OCI-M1 (cell line): ENCODE measurements around the gene KRTAP5-3.
A peak's percentile ranks its signal among the peaks of the same experiment; 100 is the strongest.
"Not testable (repeated sequence)": the region's sequence is repeated elsewhere in the genome, so short reads cannot be mapped to it uniquely, and the experiment has no call there.

Source experiments
- DNase-seq: peaks from one replicate; lab custom pipeline; 2025; lab: John Stamatoyannopoulos, UW

KRTAP5-3 gene

GRCh38 chr11:1582909-1583308 is 25.4 kb downstream of the KRTAP5-3 start:
- not testable (repeated sequence) for DNase-seq

GRCh38 chr11:1581976-1582375 is 26.3 kb downstream of the KRTAP5-3 start:
- DNase-seq: no peak

- DNase-seq: no peak
These were observed 31.4 kb downstream of the KRTAP5-3 start for GRCh38 chr11:1576825-1577224.

GRCh38 chr11:1575756-1576155 is 32.5 kb downstream of the KRTAP5-3 start:
- DNase-seq: not testable (repeated sequence)

- no peak for DNase-seq
These were observed 33.4 kb downstream of the KRTAP5-3 start for GRCh38 chr11:1574933-1575242.

GRCh38 chr11:1574238-1574932 is 33.9 kb downstream of the KRTAP5-3 start:
- DNase-seq: peak; percentile 71

- no peak for DNase-seq
These were observed 34.4 kb downstream of the KRTAP5-3 start for GRCh38 chr11:1573903-1574237.

- no peak for DNase-seq
These were observed 35.0 kb downstream of the KRTAP5-3 start for GRCh38 chr11:1573077-1573902.

GRCh38 chr11:1572197-1573076 is 35.8 kb downstream of the KRTAP5-3 start, which contains the start of gene DUSP8:
TSS of gene DUSP8 (minus strand) at chr11:1572271. CDS start at chr11:1565826, 6,445 bp downstream.
- DNase-seq: peak; percentile 87

GRCh38 chr11:1571760-1572196 is 36.5 kb downstream of the KRTAP5-3 start:
- DNase-seq: no peak

GRCh38 chr11:1570896-1571759 is 37.1 kb downstream of the KRTAP5-3 start:
- no peak for DNase-seq

GRCh38 chr11:1570531-1570895 is 37.8 kb downstream of the KRTAP5-3 start:
- DNase-seq: no peak

- no peak for DNase-seq
These were observed 38.2 kb downstream of the KRTAP5-3 start for GRCh38 chr11:1570001-1570453.

GRCh38 chr11:1569251-1569780 is 38.9 kb downstream of the KRTAP5-3 start:
- no peak for DNase-seq

- no peak for DNase-seq
These were observed 39.8 kb downstream of the KRTAP5-3 start for GRCh38 chr11:1568441-1568911.

GRCh38 chr11:1567721-1568100 is 40.6 kb downstream of the KRTAP5-3 start:
- no peak for DNase-seq

GRCh38 chr11:1567052-1567720 is 41.1 kb downstream of the KRTAP5-3 start:
- no peak for DNase-seq

- DNase-seq: no peak
These were observed 41.7 kb downstream of the KRTAP5-3 start for GRCh38 chr11:1566381-1567051.

- no peak for DNase-seq
These were observed 42.4 kb downstream of the KRTAP5-3 start for GRCh38 chr11:1565904-1566247.
